Ovary (tissue), 3 donors: ENCODE data around the gene GPR183.

Experiments used
- CTCF ChIP-seq, 3 donors: fragments of 450-650 bp in 2 of 3; fragments of 200-600 bp in 1 of 3; IDR thresholded peaks; one replicate each; pipeline versions ENCODE4 v1.5.1 to v1.8.0; 2016 to 2022; ENCODE audit warnings: antibody characterized with exemption in 3 of 3, mild to moderate bottlenecking in 1 of 3
- EP300 ChIP-seq: sonication (generic); formaldehyde crosslinking; IDR thresholded peaks from one replicate; pipeline ENCODE4 v1.6.1; 2017; ENCODE audit warnings: antibody characterized with exemption
- POLR2A ChIP-seq: fragments of 450-650 bp; IDR thresholded peaks from one replicate; pipeline ENCODE4 v1.6.1; 2017; ENCODE audit warnings: antibody characterized with exemption, mild to moderate bottlenecking, moderate library complexity
- donor health status: DM: no; HTN: no; CAD: no.

GRCh38 chr13:99269627-99270241 lies 37.5 kb downstream of the GPR183 start:
- no peak for TF ChIP-seq EP300
- peak; percentile 20 to 86 (median 71) for TF ChIP-seq CTCF (IDR thresholded peaks at IDR 0.05)
- TF ChIP-seq POLR2A, result no peak
